Effector memory CD8-positive, alpha-beta T cell (primary cell): Measurements from ENCODE around the gene AGBL4.

Experiments
- ATAC-seq: fragments of 150-1000 bp; cut with Tn5 transposase; replicated peaks from 2 replicates; pipeline ENCODE4 v1.10.0; 2021; ENCODE audit warnings: mild to moderate bottlenecking, moderate library complexity
- DNase-seq, 3 experiments: peaks; one replicate each; pipeline ENCODE4 v3.0.0; 2021
- H3K27ac Mint-ChIP-seq, 2 donors: one replicate each; pipeline ENCODE4 v1.8.0; 2022; ENCODE audit warnings: mild to moderate bottlenecking in 2 of 2, mixed read lengths in 2 of 2, moderate library complexity in 2 of 2
- H3K27me3 Mint-ChIP-seq, 2 donors: one replicate each; pipeline ENCODE4 v1.8.0; 2022; ENCODE audit warnings: mixed read lengths in 2 of 2
- H3K36me3 Mint-ChIP-seq: one replicate; pipeline ENCODE4 v1.8.0; 2022; ENCODE audit warnings: mild to moderate bottlenecking, moderate library complexity, mixed read lengths; ENCODE audit not compliant: insufficient read depth
- H3K4me1 Mint-ChIP-seq, 2 donors: one replicate each; pipeline ENCODE4 v1.8.0; 2022; ENCODE audit warnings: low read depth in 2 of 2, mixed read lengths in 2 of 2
- H3K4me3 Mint-ChIP-seq, 2 donors: one replicate each; pipeline ENCODE4 v1.8.0; 2022; ENCODE audit warnings: mild to moderate bottlenecking in 2 of 2, mixed read lengths in 2 of 2, moderate library complexity in 2 of 2
- H3K9me3 Mint-ChIP-seq, 2 donors: one replicate each; pipeline ENCODE4 v1.8.0; 2022; ENCODE audit warnings: mixed read lengths in 2 of 2

Gene AGBL4

GRCh38 chr1:49627781-49628180, 396.0 kb downstream of the AGBL4 start:
- H3K4me1 Mint-ChIP-seq: peaks cover 0 to 4% of the 10 kb centered on the region in 2 donors
- DNase-seq (no peak), ATAC-seq (no peak)
- H3K27ac Mint-ChIP-seq: no peak overlapping the region
- H3K36me3 Mint-ChIP-seq: no peaks in the 10 kb centered on the region
- H3K27me3 Mint-ChIP-seq: no peaks in the 10 kb centered on the region
- peaks cover 0 to 10% of the 10 kb centered on the region in 2 donors for H3K9me3 Mint-ChIP-seq
- no peak overlapping the region for H3K4me3 Mint-ChIP-seq

- ATAC-seq (no peak), DNase-seq (no peak)
- Mint-ChIP-seq H3K36me3 (no peaks in the 10 kb centered on the region), H3K27ac (no peak overlapping the region), H3K4me1 (no peaks in the 10 kb centered on the region), H3K4me3 (no peak overlapping the region), H3K27me3 (no peaks in the 10 kb centered on the region), H3K9me3 (peaks cover 0 to 10% of the 10 kb centered on the region in 2 donors)
These were observed 397.3 kb downstream of the AGBL4 start for GRCh38 chr1:49626472-49626871.

GRCh38 chr1:49622877-49623276, 400.9 kb downstream of the AGBL4 start:
- DNase-seq (no peak), ATAC-seq (no peak)
- Mint-ChIP-seq H3K27ac (no peak overlapping the region), H3K4me3 (no peak overlapping the region), H3K9me3 (peaks cover 2 to 10% of the 10 kb centered on the region in 2 donors), H3K4me1 (no peaks in the 10 kb centered on the region), H3K27me3 (no peaks in the 10 kb centered on the region), H3K36me3 (no peaks in the 10 kb centered on the region)

DNA sequence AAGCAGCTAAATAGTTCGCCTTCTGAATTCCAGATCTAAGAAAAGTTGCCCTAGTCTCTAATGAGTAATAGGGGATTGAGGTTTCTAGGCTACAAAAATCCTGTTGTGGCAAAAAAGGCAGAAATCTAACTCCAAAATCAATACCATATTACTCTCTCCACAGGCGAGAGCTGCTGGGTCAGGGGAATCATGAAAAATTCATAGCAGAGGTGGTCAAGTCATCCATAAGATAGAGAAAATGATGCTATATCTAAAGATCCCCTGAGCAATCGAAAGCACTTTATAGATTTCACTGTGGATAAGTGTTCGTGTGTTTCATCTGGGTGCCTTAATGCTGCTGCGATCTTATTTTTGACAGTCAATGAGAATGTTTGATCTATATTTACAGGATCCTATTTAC, 417.7 kb downstream of the AGBL4 start:
- H3K9me3 Mint-ChIP-seq: no peaks in the 10 kb centered on the region
- H3K4me1 Mint-ChIP-seq: no peaks in the 10 kb centered on the region
- no peaks in the 10 kb centered on the region for H3K27me3 Mint-ChIP-seq
- H3K27ac Mint-ChIP-seq: no peak overlapping the region
- H3K36me3 Mint-ChIP-seq: peaks cover 3% of the 10 kb centered on the region
- ATAC-seq (no peak), DNase-seq (no peak)
- H3K4me3 Mint-ChIP-seq: no peak overlapping the region

- Mint-ChIP-seq H3K27me3 (no peaks in the 10 kb centered on the region), H3K36me3 (no peaks in the 10 kb centered on the region), H3K27ac (no peak overlapping the region), H3K9me3 (peaks cover 0 to 7% of the 10 kb centered on the region in 2 donors), H3K4me3 (no peak overlapping the region), H3K4me1 (no peaks in the 10 kb centered on the region)
- DNase-seq (no peak), ATAC-seq (no peak)
These were observed 426.3 kb downstream of the AGBL4 start for GRCh38 chr1:49597436-49597835.

- no peak overlapping the region for H3K4me3 Mint-ChIP-seq
- DNase-seq: no peak
- no peaks in the 10 kb centered on the region for H3K4me1 Mint-ChIP-seq
- H3K36me3 Mint-ChIP-seq: no peaks in the 10 kb centered on the region
- no peak for ATAC-seq
- peaks cover 5 to 19% of the 10 kb centered on the region in 2 donors for H3K9me3 Mint-ChIP-seq
- H3K27ac Mint-ChIP-seq: no peak overlapping the region
- H3K27me3 Mint-ChIP-seq: no peaks in the 10 kb centered on the region
These were observed 447.3 kb downstream of the AGBL4 start for GRCh38 chr1:49576327-49576901.

DNA sequence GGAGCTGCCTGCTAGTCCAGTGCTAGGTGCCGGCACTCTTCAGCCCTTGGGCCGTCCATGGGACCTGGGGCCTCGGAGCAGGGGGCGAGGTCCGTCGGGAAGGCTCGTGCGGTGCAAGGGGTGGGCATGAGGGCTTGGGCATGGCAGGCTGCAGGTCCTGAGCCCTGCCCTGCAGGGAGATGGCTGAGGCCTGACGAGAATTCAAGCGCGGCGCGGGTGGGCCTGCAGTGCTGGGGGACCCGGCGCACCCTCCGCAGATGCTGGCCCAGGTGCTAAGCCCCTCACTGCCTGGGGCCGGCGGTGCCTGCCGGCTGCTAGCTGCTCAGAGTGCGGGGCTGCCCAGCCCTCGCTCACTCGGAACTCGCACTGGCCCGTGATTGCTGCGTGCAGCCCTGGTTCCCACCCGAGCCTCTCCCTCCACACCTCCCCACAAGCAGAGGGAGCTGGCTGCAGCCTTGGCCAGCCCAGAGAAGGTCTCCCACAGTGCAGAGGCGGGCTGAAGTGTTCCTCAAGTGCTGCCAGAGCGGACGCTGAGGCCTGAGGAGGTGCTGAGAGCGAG, 467.0 kb downstream of the AGBL4 start:
- Mint-ChIP-seq H3K36me3 (no peaks in the 10 kb centered on the region), H3K9me3 (peaks cover 3 to 7% of the 10 kb centered on the region in 2 donors), H3K27me3 (no peaks in the 10 kb centered on the region), H3K4me1 (no peaks in the 10 kb centered on the region), H3K4me3 (no peak overlapping the region), H3K27ac (no peak overlapping the region)
- no peak for DNase-seq
- ATAC-seq: no peak

- Mint-ChIP-seq H3K27me3 (no peaks in the 10 kb centered on the region), H3K4me3 (no peak overlapping the region), H3K36me3 (no peaks in the 10 kb centered on the region), H3K27ac (no peak overlapping the region), H3K4me1 (no peaks in the 10 kb centered on the region), H3K9me3 (peaks cover 0 to 7% of the 10 kb centered on the region in 2 donors)
- ATAC-seq: no peak
- DNase-seq: no peak
These were observed 471.7 kb downstream of the AGBL4 start for GRCh38 chr1:49552101-49552500.

GRCh38 chr1:49544615-49545014, 479.1 kb downstream of the AGBL4 start:
- Mint-ChIP-seq H3K4me3 (no peak overlapping the region), H3K27ac (no peak overlapping the region), H3K4me1 (no peaks in the 10 kb centered on the region), H3K36me3 (no peaks in the 10 kb centered on the region), H3K9me3 (peaks cover 0 to under 1% of the 10 kb centered on the region in 2 donors), H3K27me3 (no peaks in the 10 kb centered on the region)
- ATAC-seq (no peak), DNase-seq (no peak)

- H3K4me3 Mint-ChIP-seq: no peak overlapping the region
- ATAC-seq: no peak
- no peaks in the 10 kb centered on the region for H3K9me3 Mint-ChIP-seq
- H3K27me3 Mint-ChIP-seq: no peaks in the 10 kb centered on the region
- H3K27ac Mint-ChIP-seq: no peak overlapping the region
- DNase-seq: no peak
- no peaks in the 10 kb centered on the region for H3K36me3 Mint-ChIP-seq
- no peaks in the 10 kb centered on the region for H3K4me1 Mint-ChIP-seq
These were observed 482.5 kb downstream of the AGBL4 start for GRCh38 chr1:49541096-49541752.

DNA sequence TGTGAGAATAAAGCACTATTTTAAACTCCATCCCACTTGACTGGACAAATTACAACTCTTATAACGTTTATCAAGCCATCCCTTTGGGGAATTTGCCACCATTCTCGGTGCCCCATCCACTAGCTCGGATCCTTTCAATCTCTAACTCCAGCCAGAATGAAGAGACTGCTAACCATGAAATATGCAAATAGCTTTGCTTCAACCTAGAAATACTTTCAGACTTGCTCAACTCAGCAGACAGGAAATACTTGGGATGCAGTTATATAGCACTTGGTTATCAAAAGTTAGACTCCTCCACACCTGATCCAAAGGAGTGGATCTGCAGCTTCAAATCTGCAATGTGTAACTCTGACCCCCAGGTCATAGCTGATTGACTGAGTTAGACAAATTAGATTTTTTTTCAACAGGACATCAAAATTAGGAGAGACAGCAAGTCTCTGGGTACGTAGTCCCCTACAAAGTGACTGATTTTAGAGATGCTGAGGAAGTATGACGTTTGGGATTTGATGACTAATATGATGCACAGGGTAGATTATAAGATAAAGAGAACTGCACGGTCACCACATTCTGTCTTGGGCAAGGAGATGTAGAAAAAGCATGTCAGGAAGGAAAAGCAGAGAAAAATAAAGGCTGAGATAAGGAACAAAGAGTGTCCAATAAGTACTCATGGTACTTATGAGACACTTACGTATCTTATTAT, 496.0 kb downstream of the AGBL4 start:
- ATAC-seq: no peak
- Mint-ChIP-seq H3K36me3 (peaks cover 3% of the 10 kb centered on the region), H3K27me3 (peaks cover 0 to under 1% of the 10 kb centered on the region in 2 donors), H3K27ac (no peak overlapping the region), H3K4me1 (peaks cover 0 to under 1% of the 10 kb centered on the region in 2 donors), H3K9me3 (peaks cover 0 to 1% of the 10 kb centered on the region in 2 donors), H3K4me3 (no peak overlapping the region)
- no peak for DNase-seq

- peaks cover 3% of the 10 kb centered on the region for H3K36me3 Mint-ChIP-seq
- no peak for ATAC-seq
- H3K4me1 Mint-ChIP-seq: no peaks in the 10 kb centered on the region
- no peak overlapping the region for H3K4me3 Mint-ChIP-seq
- H3K27ac Mint-ChIP-seq: no peak overlapping the region
- H3K9me3 Mint-ChIP-seq: no peaks in the 10 kb centered on the region
- no peak for DNase-seq
- H3K27me3 Mint-ChIP-seq: no peaks in the 10 kb centered on the region
These were observed 497.1 kb downstream of the AGBL4 start for GRCh38 chr1:49526672-49527071.

GRCh38 chr1:49523764-49524163, 500.0 kb downstream of the AGBL4 start:
- peaks cover 0 to 2% of the 10 kb centered on the region in 2 donors for H3K9me3 Mint-ChIP-seq
- H3K4me3 Mint-ChIP-seq: no peak overlapping the region
- H3K4me1 Mint-ChIP-seq: no peaks in the 10 kb centered on the region
- H3K27me3 Mint-ChIP-seq: no peaks in the 10 kb centered on the region
- H3K36me3 Mint-ChIP-seq: no peaks in the 10 kb centered on the region
- H3K27ac Mint-ChIP-seq: no peak overlapping the region
- ATAC-seq: no peak
- no peak for DNase-seq

DNA sequence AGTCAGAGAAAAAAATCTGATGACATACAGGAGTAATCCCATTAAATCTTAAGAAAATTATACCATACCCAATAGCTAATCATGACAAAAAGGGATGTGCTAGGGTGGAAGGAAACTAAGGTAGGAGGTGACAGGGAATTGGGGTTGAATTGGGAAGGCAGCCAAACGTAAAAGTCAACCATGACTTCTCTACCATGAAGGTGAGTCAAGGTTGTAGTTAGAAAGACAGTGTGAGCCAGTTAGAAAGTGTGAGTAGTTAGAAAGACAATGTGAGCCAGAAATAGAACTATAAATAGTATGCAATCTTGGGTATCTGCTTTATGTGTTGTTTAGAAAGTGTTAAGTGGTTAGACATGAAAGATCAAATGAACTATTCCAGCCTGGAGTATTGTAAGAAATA, 556.8 kb downstream of the AGBL4 start:
- H3K27me3 Mint-ChIP-seq: no peaks in the 10 kb centered on the region
- H3K4me3 Mint-ChIP-seq: no peak overlapping the region
- no peaks in the 10 kb centered on the region for H3K36me3 Mint-ChIP-seq
- ATAC-seq (no peak), DNase-seq (no peak)
- H3K4me1 Mint-ChIP-seq: no peaks in the 10 kb centered on the region
- H3K27ac Mint-ChIP-seq: no peak overlapping the region
- H3K9me3 Mint-ChIP-seq: peaks cover 0 to 6% of the 10 kb centered on the region in 2 donors
